Spleen (tissue), 7 donors: ENCODE data around the gene QSER1.

Experiments used
- POLR2A ChIP-seq, 3 donors: fragments of 450-650 bp; IDR thresholded peaks; one replicate each; pipeline ENCODE4 v1.5.1; 2017; ENCODE audit warnings: antibody characterized with exemption in 3 of 3, mild to moderate bottlenecking in 1 of 3
- TF ChIP-seq, protein P1 (sequence below), 11 experiments: fragments of 200-600 bp in 7 of 11; fragments of 450-650 bp in 4 of 11; sonication (generic) in 4 of 11; IDR thresholded peaks in 8 of 11; conservative IDR thresholded peaks in 3 of 11; 1 replicate in 7 of 11; 2 replicates in 4 of 11; pipeline versions ENCODE4 v1.4.0 to v1.8.0; 2016 to 2021; ENCODE audit warnings: antibody characterized with exemption in 11 of 11, inconsistent platforms in 4 of 11, mild to moderate bottlenecking in 1 of 11
- donor health status: DM: no; HTN: no; CAD: no; lungs with moderate emphysema.
- donor health status: DM: no; HTN: no; CAD: no.
- donor health status: DM: no; HTN: no; CAD: no.

- TF ChIP-seq, protein P1, sequence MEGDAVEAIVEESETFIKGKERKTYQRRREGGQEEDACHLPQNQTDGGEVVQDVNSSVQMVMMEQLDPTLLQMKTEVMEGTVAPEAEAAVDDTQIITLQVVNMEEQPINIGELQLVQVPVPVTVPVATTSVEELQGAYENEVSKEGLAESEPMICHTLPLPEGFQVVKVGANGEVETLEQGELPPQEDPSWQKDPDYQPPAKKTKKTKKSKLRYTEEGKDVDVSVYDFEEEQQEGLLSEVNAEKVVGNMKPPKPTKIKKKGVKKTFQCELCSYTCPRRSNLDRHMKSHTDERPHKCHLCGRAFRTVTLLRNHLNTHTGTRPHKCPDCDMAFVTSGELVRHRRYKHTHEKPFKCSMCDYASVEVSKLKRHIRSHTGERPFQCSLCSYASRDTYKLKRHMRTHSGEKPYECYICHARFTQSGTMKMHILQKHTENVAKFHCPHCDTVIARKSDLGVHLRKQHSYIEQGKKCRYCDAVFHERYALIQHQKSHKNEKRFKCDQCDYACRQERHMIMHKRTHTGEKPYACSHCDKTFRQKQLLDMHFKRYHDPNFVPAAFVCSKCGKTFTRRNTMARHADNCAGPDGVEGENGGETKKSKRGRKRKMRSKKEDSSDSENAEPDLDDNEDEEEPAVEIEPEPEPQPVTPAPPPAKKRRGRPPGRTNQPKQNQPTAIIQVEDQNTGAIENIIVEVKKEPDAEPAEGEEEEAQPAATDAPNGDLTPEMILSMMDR (IDR thresholded peaks at IDR 0.05 in 8 of 11, conservative IDR thresholded peaks at IDR 0.05 in 3 of 11): no peak
- no peak for TF ChIP-seq POLR2A (IDR thresholded peaks at IDR 0.05)
These were observed 71.1 kb downstream of the QSER1 start for GRCh38 chr11:32963721-32964120.
